Fibroblast of lung (primary cell): ENCODE data around the gene RNF34.

Experiments
- CTCF ChIP-seq, 2 donors: IDR thresholded peaks in 1 of 2; conservative IDR thresholded peaks in 1 of 2; 1 replicate in 1 of 2; 2 replicates in 1 of 2; pipeline ENCODE4 v1.5.1; 2011 to 2012; ENCODE audit warnings: low read length in 2 of 2, control low read depth in 1 of 2, inconsistent platforms in 1 of 2, low read depth in 1 of 2, mild to moderate bottlenecking in 1 of 2
- EZH2 ChIP-seq: IDR thresholded peaks from 2 replicates; pipeline ENCODE4 v1.5.1; 2012; ENCODE audit warnings: low read length, control low read depth, mild to moderate bottlenecking; ENCODE audit errors: missing control alignments

- TF ChIP-seq EZH2 (no peak), CTCF (conservative IDR thresholded peaks at IDR 0.05 in 1 of 2, IDR thresholded peaks at IDR 0.05 in 1 of 2; ENCODE audit: low read depth in 1 of 2, low read length in 2 of 2) (no peak)
These were observed 33.9 kb upstream of the RNF34 start for GRCh38 chr12:121366063-121366459.
